ENCODE data around the gene ZSWIM5.
"Not testable (repeated sequence)": the region's sequence is repeated elsewhere in the genome, so short reads cannot be mapped to it uniquely, and the experiment has no call there.

The ZSWIM5 gene

GRCh38 chr1:45141247-45142003, 65.0 kb downstream of the ZSWIM5 start:
- FAIRE-seq, result no peak
- no peak for TF ChIP-seq POLR2A (IDR thresholded peaks at IDR 0.05; ENCODE audit: low read depth, low read length)

GRCh38 chr1:45136984-45137383, 69.4 kb downstream of the ZSWIM5 start:
- no peak for FAIRE-seq
- no peak for DNase-seq (ENCODE audit: insufficient read length, low spot score)
- TF ChIP-seq POLR2A (IDR thresholded peaks at IDR 0.05; ENCODE audit: low read depth, low read length), result no peak

More at GRCh38 chr1:45141247-45142003, 65.0 kb downstream of the ZSWIM5 start:
- no peak for DNase-seq (ENCODE audit: insufficient read length, low spot score)

- no peak for TF ChIP-seq POLR2A (IDR thresholded peaks at IDR 0.05; ENCODE audit: low read depth, low read length)
- FAIRE-seq, result peak; percentile 36
- DNase-seq (ENCODE audit: insufficient read length, low spot score), result no peak
Measured at GRCh38 chr1:45135316-45135715, 71.1 kb downstream of the ZSWIM5 start.

- no peak for TF ChIP-seq POLR2A (IDR thresholded peaks at IDR 0.05; ENCODE audit: low read depth, low read length)
- FAIRE-seq (no peak), DNase-seq (ENCODE audit: insufficient read length, low spot score) (no peak)
Measured at GRCh38 chr1:45134461-45134873, 71.9 kb downstream of the ZSWIM5 start.

- DNase-seq (ENCODE audit: insufficient read length, low spot score); FAIRE-seq: not testable (repeated sequence)
Measured at GRCh38 chr1:45132719-45133118, 73.7 kb downstream of the ZSWIM5 start.

GRCh38 chr1:45123358-45123757, 83.0 kb downstream of the ZSWIM5 start:
- FAIRE-seq, result no peak
- no peak for TF ChIP-seq POLR2A (IDR thresholded peaks at IDR 0.05; ENCODE audit: low read depth, low read length)
- DNase-seq (ENCODE audit: insufficient read length, low spot score), result no peak

- DNase-seq (ENCODE audit: insufficient read length, low spot score), result no peak
- FAIRE-seq, result no peak
- TF ChIP-seq POLR2A (IDR thresholded peaks at IDR 0.05; ENCODE audit: low read depth, low read length), result no peak
Measured at GRCh38 chr1:45122724-45123123, 83.7 kb downstream of the ZSWIM5 start.

- no peak for TF ChIP-seq POLR2A (IDR thresholded peaks at IDR 0.05; ENCODE audit: low read depth, low read length)
- DNase-seq (ENCODE audit: insufficient read length, low spot score), result no peak
- no peak for FAIRE-seq
Measured at GRCh38 chr1:45117766-45118165, 88.6 kb downstream of the ZSWIM5 start.

GRCh38 chr1:45116820-45117219, 89.6 kb downstream of the ZSWIM5 start:
- FAIRE-seq, result no peak
- no peak for DNase-seq (ENCODE audit: insufficient read length, low spot score)
- TF ChIP-seq POLR2A (IDR thresholded peaks at IDR 0.05; ENCODE audit: low read depth, low read length), result no peak

GRCh38 chr1:45116340-45116739, 90.1 kb downstream of the ZSWIM5 start:
- DNase-seq (ENCODE audit: insufficient read length, low spot score) (no peak), FAIRE-seq (peak; percentile 11)
- TF ChIP-seq POLR2A (IDR thresholded peaks at IDR 0.05; ENCODE audit: low read depth, low read length), result no peak

- not testable (repeated sequence) for FAIRE-seq; DNase-seq (ENCODE audit: insufficient read length, low spot score)
Measured at GRCh38 chr1:45115198-45115597, 91.2 kb downstream of the ZSWIM5 start.

- TF ChIP-seq POLR2A (IDR thresholded peaks at IDR 0.05; ENCODE audit: low read depth, low read length), result no peak
- DNase-seq (ENCODE audit: insufficient read length, low spot score) (no peak), FAIRE-seq (no peak)
Measured at GRCh38 chr1:45112661-45113060, 93.7 kb downstream of the ZSWIM5 start.

- FAIRE-seq (no peak), DNase-seq (ENCODE audit: insufficient read length, low spot score) (no peak)
- no peak for TF ChIP-seq POLR2A (IDR thresholded peaks at IDR 0.05; ENCODE audit: low read depth, low read length)
Measured at GRCh38 chr1:45111239-45111638, 95.2 kb downstream of the ZSWIM5 start.

GRCh38 chr1:45107782-45108181, 98.6 kb downstream of the ZSWIM5 start:
- TF ChIP-seq POLR2A (IDR thresholded peaks at IDR 0.05; ENCODE audit: low read depth, low read length), result no peak
- FAIRE-seq, result no peak

GRCh38 chr1:45106864-45107263, 99.5 kb downstream of the ZSWIM5 start:
- FAIRE-seq, result not testable (repeated sequence)

More at GRCh38 chr1:45107782-45108181, 98.6 kb downstream of the ZSWIM5 start:
- DNase-seq (ENCODE audit: insufficient read length, low spot score), result no peak

GRCh38 chr1:45106156-45106545, 100.3 kb downstream of the ZSWIM5 start:
- not testable (repeated sequence) for DNase-seq (ENCODE audit: insufficient read length, low spot score); FAIRE-seq

More at GRCh38 chr1:45106864-45107263, 99.5 kb downstream of the ZSWIM5 start:
- DNase-seq (ENCODE audit: insufficient read length, low spot score), result not testable (repeated sequence)

- FAIRE-seq; DNase-seq (ENCODE audit: insufficient read length, low spot score): not testable (repeated sequence)
Measured at GRCh38 chr1:45105486-45106155, 100.8 kb downstream of the ZSWIM5 start.
